ENCODE measurements around the gene YDJC. TPM values are rescaled to one million over a fixed set of nuclear protein-coding genes. Genes with fewer than 3 reads are reported as not detected.
"Not testable (repeated sequence)": the region's sequence is repeated elsewhere in the genome, so short reads cannot be mapped to it uniquely, and the experiment has no call there.

Gene YDJC
- total RNA-seq, 1 donor from 2014 or later, result 27.4 TPM

DNA sequence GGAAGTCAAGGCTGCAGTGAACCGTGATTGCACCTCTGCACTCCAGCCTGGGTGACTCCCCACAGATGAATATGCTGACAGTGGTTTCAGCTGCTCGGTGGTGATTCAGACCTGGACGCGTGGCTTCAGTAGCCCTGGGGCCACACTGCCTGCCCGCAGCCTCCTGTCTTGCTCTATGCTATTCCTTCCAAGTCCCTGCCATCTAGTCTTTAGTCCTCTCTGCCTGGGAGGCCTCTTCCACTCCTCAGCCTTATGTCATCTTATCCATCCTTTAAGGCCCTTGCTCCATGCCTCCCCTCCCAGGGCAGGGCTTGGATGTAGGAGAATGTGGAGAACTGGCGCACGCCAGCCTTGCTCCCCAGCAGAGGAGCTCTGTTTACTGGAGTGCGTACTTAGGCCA lies 23.0 kb downstream of the YDJC start:
- DNase-seq (ENCODE audit: low spot score), result no peak

- no peak for DNase-seq (ENCODE audit: low spot score)
Measured at GRCh38 chr22:21605887-21606564, 23.8 kb downstream of the YDJC start.

DNA sequence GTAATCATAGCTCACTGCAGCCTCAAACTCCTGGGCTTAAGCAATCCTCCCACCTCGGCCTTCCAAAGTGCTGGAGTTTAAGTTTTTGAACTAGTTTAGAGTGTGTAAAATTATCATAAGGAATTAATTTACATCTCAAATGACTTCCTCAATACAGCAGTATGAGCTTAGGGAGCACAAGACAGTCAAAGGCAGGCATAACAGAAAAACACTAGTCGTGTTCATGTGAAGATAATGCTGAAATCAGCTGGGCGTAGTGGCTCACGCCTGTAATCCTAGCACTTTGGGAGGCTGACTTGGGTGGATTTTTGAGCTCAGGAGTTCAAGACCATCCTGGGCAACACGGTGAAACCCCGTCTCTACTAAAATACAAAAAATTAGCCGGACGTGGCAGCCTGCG lies 25.8 kb downstream of the YDJC start:
- no peak for DNase-seq (ENCODE audit: low spot score)

DNA sequence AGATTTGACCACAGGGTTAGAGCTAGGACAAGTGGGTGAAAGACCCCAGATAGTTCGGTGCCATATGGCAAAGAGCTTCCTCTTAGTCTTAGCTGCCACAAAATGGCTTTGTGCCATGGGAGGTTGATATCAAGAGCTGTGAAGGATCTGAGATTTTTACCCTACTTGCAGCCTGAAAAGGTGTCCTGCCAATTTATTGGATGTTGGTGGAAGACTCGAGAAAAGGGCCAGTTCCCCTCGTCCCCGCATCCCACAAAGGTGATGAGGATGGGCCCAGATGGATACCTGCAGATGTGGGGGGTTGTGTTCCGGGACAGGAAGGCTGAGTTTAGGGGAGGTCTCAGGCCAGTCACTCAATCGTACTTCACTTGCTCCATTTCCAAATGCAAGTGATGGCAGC lies 27.2 kb downstream of the YDJC start:
- no peak for DNase-seq (ENCODE audit: low spot score)

GRCh38 chr22:21599053-21599893 lies 30.5 kb downstream of the YDJC start:
- no peak for DNase-seq (ENCODE audit: low spot score)

- no peak for DNase-seq (ENCODE audit: low spot score)
Measured at GRCh38 chr22:21598302-21598701, 31.5 kb downstream of the YDJC start.

GRCh38 chr22:21596356-21597135 lies 33.3 kb downstream of the YDJC start:
- not testable (repeated sequence) for DNase-seq (ENCODE audit: low spot score)

GRCh38 chr22:21594865-21595452 lies 34.9 kb downstream of the YDJC start:
- DNase-seq (ENCODE audit: low spot score), result no peak

DNA sequence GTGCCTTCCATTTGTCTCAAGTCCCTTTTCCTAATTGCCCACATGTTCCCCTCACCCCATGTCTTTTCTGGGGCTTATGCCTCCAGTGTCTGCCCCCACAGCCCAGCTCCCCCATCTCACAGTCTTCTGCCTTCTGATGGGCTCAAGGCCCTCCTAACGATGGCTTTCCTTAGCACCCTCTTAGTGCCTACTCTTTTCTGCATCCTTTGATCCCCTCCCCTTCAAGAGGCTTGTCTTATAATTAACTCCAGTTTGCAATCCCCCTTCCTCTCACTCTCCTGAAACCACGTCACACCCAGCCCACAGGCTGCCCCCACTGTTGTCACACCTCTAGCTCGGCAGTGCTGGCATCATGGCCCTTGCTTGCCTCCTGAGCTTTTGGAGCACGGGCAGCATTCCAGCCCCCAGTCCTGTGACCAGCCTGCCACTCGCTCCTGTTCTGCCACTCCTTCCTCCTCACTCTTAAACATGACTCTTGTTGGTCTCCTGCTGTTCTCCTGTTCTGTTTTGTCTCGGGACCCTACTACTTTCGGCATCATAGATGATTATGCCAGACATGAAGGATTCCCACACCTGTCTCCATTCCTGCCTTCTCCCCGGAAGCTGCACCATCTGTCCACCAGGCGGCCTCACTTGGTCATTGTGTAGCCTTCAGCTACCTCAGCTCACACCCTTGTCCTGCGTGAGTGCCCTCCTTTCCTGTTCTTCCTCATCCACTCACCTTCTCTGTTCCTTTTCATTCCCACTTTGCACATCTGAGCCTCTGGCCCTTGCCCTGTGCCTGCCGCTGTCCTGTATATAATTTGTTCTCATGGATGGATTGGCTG lies 36.2 kb downstream of the YDJC start:
- DNase-seq (ENCODE audit: low spot score), result no peak

GRCh38 chr22:21592422-21592821 lies 37.4 kb downstream of the YDJC start:
- DNase-seq (ENCODE audit: low spot score), result no peak

- DNase-seq (ENCODE audit: low spot score), result no peak
Measured at GRCh38 chr22:21591695-21592094, 38.1 kb downstream of the YDJC start.

- DNase-seq (ENCODE audit: low spot score), result no peak
Measured at GRCh38 chr22:21590809-21591641, 38.8 kb downstream of the YDJC start.

DNA sequence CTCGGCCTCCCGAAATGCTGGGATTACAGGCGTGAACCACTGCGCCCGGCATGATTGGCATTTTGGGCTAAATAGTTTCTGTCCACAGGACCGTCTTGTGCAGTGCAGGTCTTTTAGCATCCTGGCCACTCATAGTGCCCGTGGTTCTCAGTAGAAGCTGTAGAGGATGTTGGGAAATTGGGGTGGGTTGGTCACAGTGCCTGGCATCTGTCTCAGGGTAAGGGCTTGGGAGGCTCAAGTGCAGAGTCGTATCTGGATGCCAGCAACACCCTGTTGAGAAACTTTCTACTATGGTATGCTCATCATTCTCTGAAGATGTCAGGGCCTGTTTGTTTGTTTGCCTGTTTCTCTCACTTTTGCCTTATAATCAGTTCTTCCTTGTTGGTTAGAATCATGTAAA lies 40.4 kb downstream of the YDJC start:
- DNase-seq (ENCODE audit: low spot score), result no peak

GRCh38 chr22:21587803-21588611 lies 41.8 kb downstream of the YDJC start:
- no peak for DNase-seq (ENCODE audit: low spot score)

- no peak for DNase-seq (ENCODE audit: low spot score)
Measured at GRCh38 chr22:21585389-21585788, 44.4 kb downstream of the YDJC start.

GRCh38 chr22:21582801-21583740 lies 46.8 kb downstream of the YDJC start:
- DNase-seq (ENCODE audit: low spot score), result no peak

DNA sequence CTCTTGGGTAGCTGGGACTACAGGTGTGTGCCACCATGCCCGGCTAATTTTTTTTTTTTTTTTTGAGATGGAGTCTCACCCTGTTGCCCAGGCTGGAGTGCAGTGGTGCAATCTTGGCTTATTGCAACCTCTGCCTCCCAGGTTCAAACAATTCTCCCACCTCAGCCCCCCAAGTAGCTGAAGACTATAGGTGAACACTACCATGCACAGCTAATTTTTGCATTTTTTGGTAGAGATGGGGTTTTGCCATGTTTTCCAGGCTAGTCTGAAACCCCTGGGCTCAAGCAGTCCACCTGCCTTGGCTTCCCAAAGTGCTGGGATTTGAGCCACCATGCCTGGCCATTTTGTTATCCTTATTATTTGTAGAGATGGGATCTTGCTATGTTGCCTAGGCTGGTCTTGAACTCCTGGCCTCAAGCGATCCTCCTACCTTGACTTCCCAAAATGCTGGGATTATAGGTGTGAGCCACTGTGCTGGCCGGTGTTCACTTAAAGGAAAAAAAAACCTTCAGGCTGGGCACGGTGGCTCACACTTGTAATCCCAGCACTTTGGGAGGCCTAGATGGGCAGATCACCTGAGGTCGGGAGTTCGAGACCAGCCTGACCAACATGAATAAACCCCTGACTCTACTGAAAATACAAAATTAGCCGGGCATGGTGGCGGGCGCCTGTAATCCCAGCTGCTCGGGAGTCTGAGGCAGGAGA lies 48.7 kb downstream of the YDJC start:
- not testable (repeated sequence) for DNase-seq (ENCODE audit: low spot score)

- not testable (repeated sequence) for DNase-seq (ENCODE audit: low spot score)
Measured at GRCh38 chr22:21580623-21581007, 49.2 kb downstream of the YDJC start.

Data from mucosa of gallbladder (tissue), 1 donor.